ENCODE results near the gene OPN4. TPM values are rescaled to one million over a fixed set of nuclear protein-coding genes. Genes with fewer than 3 reads are reported as not detected.

The OPN4 gene
- total RNA-seq, 1 experiment from 2014 or later, result not detected

DNA sequence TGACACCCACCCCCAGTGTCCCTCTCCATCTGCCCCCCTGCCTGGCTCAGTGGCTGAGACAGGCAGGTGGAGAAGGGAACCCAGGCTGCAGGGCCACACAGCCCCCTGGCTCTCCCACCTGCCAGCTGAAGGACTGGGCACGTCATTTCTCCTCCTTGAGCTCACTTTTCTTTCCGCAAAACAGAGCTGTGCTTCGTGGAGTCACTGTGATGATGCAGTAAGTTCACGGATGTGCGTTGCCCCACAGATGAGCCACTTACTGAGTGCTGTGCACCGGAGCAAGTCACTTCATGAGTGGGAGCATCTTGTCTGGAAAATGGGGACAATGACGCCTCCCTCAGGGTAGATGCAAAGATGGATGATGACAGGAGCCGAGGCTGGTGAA lies 2.7 kb downstream of the OPN4 start:
- H3K36me3 ChIP-seq, result no peaks in the 10 kb centered on the region
- no peak overlapping the region for H3K4me3 ChIP-seq
- H3K9me3 ChIP-seq, result no peaks in the 10 kb centered on the region
- no peak for DNase-seq
- no peaks in the 10 kb centered on the region for H3K27me3 ChIP-seq

DNA sequence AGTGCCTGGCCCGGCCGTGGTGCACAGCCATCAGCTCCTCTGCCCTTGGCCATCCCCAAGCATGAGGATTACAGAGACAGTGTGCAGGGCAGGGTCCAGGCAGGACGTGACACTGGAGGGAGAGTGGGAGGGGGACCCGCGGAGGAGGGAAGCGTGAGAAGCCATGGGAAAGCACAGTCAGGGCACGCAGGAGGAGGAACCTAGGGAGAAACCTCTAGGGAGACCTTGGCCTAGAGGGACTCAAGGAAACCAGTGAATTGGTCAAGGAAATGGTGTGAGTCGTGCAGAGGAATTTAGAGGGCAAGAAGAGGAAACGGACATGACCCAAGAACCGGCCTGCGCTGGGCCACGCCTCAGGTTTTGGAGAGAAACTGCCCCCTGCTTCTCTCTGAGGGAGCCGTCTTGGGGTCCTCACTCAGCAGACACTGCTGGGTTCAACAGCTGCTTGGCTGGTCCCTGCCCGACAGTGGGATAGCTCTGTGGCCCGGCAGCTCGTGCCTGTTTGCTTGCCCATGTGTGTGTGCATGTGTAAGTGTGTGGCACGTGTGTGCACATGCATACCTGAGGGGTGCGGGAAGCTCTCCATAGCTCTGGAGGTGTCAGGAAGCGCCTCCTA lies 3.2 kb downstream of the OPN4 start:
- no peaks in the 10 kb centered on the region for H3K27me3 ChIP-seq
- H3K4me3 ChIP-seq, result no peak overlapping the region
- no peak for DNase-seq
- H3K9me3 ChIP-seq, result no peaks in the 10 kb centered on the region
- no peaks in the 10 kb centered on the region for H3K36me3 ChIP-seq

DNA sequence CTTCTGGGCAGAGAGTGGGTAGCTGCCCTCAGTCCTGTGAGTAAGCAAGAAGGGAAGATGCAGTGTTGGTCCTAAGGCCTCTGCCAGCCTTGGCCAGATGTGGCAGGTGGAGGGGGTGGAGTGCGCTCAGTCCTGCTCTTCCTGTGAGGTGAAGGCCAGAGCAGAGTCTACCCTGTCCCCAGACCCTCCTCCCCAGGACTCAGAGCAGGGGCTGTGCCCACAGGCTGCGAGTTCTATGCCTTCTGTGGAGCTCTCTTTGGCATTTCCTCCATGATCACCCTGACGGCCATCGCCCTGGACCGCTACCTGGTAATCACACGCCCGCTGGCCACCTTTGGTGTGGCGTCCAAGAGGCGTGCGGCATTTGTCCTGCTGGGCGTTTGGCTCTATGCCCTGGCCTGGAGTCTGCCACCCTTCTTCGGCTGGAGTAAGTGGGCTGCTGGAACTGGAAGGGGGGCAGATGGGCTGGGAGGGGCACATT lies 4.0 kb downstream of the OPN4 start:
- no peak for DNase-seq
- Histone ChIP-seq H3K36me3 (no peaks in the 10 kb centered on the region), H3K9me3 (no peaks in the 10 kb centered on the region), H3K4me3 (no peak overlapping the region), H3K27me3 (no peaks in the 10 kb centered on the region)

DNA sequence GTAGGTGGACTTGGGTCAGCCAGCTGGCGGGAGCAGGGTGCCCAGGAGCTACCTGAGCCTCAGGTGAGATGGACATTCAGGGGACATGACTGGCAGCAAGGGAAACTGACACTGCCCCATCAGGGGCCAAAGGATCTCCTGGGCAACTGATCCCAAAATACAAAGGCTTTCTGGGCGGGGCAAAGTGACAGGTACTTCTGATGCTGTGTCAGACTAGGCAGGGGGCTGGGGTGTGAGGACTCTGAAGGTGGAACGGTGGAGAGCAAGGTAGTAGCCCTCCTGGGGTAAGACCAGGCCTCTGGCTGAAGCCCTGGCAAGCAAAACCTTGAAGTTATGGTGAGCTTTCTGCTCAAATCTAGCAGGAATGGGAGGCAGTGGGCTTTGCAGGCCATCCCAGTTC lies 4.4 kb downstream of the OPN4 start:
- H3K27me3 ChIP-seq, result no peaks in the 10 kb centered on the region
- DNase-seq, result no peak
- no peak overlapping the region for H3K4me3 ChIP-seq
- H3K9me3 ChIP-seq, result no peaks in the 10 kb centered on the region
- no peaks in the 10 kb centered on the region for H3K36me3 ChIP-seq

DNA sequence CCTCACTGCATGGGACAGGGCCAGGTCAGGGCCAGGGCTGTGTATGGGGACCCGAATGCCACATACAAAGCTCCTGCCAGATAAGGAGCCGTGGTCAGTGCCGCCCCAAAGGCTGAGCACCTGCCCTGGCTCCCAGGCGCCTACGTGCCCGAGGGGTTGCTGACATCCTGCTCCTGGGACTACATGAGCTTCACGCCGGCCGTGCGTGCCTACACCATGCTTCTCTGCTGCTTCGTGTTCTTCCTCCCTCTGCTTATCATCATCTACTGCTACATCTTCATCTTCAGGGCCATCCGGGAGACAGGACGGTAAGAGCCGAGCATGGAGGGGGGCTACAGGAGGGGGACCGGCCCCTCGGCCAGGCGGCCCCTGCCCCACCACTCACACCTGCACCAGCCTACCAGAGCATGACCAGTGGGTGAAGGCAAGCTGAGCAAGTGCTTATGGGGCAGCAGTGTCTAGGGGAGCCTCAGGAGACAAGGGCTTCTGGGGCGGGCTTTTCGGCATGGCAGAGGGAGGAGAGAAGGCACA lies 4.9 kb downstream of the OPN4 start:
- H3K36me3 ChIP-seq, result no peaks in the 10 kb centered on the region

DNA sequence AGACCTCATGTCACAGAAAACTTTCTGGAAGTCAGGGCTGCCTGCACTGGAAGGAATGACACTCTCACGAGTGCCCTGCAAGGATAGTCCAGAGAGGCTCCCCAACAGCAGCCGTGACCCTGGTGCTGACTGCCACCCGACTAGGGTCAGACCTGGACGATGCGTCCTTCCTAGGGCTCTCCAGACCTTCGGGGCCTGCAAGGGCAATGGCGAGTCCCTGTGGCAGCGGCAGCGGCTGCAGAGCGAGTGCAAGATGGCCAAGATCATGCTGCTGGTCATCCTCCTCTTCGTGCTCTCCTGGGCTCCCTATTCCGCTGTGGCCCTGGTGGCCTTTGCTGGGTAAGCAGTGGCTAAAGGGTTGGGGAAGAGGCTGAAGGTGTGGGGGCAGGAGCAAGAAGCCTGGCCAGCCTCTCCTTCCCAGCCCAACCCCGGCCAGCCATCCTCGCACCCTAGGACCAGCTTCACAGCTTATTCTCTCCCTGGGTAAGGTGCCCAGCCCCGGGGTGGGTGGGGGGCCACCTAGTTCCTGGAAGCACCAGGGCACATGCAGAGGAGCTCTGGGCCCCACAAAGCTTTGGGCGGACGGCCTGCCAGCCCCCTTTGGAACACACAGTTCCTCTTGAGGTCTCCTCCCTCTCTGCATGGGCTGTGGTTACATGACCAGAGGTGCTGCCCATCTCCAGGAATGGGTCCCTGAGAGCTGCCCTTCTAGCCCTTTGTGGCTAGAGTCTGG lies 5.5 kb downstream of the OPN4 start:
- Histone ChIP-seq H3K27me3 (no peaks in the 10 kb centered on the region), H3K36me3 (no peaks in the 10 kb centered on the region), H3K9me3 (no peaks in the 10 kb centered on the region), H3K4me3 (no peak overlapping the region)
- no peak for DNase-seq

More for the DNA sequence above, 4.9 kb downstream of the OPN4 start:
- no peak for DNase-seq
- no peak overlapping the region for H3K4me3 ChIP-seq
- no peaks in the 10 kb centered on the region for H3K9me3 ChIP-seq
- no peaks in the 10 kb centered on the region for H3K27me3 ChIP-seq

DNA sequence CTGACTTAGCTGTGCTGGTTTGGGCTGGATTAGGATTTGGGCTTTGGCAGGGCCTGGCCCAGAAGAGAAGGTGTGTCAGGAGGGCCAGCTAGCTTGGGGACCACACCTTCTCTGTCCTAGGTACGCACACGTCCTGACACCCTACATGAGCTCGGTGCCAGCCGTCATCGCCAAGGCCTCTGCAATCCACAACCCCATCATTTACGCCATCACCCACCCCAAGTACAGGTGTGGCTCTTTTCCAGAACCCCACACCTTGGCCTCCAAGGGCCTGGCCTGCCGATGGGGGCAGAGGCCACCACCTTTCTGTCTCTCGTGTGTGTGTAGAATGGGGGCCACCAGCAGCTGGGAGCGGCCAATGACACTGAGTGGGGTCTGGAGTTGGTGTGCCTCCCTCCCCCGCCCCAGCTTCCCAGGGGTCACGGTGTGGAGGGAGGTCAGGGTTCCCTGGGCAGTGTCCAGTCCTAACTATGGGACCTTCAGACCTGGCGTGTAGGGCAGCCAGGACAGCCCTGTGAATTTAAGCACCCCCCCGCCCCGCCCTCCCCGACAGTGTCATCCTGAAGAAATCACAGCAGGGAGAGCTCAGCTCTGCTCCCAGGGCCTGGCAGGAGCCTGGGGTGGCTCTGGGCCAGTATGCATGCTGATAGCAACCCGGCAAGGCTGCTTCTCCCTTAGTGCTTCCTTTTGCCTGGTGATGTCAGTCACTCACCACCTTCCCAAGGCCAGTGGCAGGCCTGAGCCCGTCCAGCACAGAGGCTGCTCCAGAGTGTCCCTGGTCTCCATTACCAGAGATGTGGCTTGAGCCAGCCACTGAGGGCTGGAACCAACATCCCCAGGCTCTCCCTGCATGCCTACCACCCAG lies 7.0 kb downstream of the OPN4 start:
- no peaks in the 10 kb centered on the region for H3K27me3 ChIP-seq
- no peaks in the 10 kb centered on the region for H3K9me3 ChIP-seq
- no peak overlapping the region for H3K4me3 ChIP-seq
- no peaks in the 10 kb centered on the region for H3K36me3 ChIP-seq
- peak; percentile 82 for DNase-seq

DNA sequence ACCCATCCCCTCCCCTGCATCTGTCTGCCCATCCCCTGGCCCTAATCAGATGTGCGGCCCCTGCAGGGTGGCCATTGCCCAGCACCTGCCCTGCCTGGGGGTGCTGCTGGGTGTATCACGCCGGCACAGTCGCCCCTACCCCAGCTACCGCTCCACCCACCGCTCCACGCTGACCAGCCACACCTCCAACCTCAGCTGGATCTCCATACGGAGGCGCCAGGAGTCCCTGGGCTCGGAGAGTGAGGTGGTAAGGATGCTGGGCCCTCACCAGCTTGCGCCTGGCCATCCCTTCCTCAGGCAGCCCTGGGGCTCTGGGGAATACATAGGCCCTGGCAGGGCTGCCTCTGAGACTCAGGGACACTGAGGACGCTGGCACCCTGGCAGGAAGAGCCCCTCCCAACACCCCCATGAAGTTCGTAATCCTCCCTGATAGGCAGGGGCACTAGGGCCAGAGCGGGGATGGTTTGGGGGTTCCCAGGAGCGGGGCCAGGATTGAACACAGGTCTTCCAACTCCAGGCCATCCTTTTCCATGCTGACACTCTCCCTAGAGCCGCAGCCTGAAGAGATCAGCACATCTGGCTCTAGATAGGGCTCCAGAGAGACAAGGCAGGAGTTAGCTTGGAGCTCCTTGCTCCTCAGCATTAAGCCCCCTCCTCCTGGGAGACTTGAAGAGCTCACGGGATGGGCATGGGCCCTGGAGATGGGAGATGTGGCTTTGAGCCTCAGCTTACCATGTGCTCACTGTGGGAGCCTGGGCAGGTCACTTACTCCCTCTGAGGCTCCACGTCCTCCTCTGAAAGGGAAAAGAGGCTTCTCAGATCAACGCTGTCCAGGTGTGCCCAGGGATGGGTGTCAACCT lies 8.1 kb downstream of the OPN4 start:
- no peak for DNase-seq
- H3K27me3 ChIP-seq, result no peaks in the 10 kb centered on the region
- H3K36me3 ChIP-seq, result no peaks in the 10 kb centered on the region
- H3K4me3 ChIP-seq, result no peak overlapping the region
- no peaks in the 10 kb centered on the region for H3K9me3 ChIP-seq

DNA sequence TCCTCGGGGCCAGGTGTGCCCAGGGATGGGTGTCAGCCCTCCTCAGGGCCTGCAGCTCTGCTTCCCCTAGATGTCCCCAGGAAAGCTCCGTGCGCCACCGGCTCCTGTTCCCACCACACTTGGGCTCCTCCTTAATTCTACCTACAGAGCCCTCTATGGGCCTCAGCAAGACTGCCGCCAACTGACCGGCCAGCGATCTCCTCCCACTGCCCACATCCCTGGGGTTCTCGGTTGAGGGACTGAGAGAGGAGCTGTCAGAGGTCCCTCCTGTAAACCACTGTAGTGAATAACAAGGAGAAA lies 8.6 kb downstream of the OPN4 start:
- Histone ChIP-seq H3K27me3 (no peaks in the 10 kb centered on the region), H3K4me3 (no peak overlapping the region), H3K36me3 (no peaks in the 10 kb centered on the region), H3K9me3 (no peaks in the 10 kb centered on the region)
- no peak for DNase-seq

DNA sequence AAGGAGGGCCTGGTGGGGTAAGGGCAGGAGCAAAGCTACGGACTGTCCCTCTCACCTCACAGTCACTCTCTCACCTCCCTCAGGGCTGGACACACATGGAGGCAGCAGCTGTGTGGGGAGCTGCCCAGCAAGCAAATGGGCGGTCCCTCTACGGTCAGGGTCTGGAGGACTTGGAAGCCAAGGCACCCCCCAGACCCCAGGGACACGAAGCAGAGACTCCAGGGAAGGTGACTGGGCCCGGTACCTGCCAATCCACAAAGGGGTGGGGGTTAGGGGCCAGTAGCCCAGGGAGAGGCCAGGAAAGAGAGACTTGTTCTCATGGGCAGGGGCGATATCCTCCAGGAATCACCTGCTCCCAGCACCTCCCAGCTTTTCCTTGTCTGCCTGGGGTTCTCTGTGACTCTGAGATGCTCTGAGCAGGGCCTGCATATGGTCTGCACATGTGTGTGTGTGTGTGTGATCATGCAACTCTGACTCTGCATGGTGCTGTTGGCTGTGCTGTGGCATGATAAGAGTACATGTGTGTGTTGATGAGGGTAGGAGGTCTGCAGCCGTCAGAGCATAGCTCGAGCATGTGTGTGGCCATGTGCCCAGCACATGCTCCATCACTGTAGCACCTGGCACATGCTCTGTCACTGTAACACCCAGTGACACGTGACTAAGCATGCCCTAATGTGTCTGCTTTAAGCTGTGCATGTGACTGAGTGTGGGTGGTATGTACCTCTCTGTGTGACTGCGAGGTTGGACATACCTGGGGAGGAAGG lies 9.4 kb downstream of the OPN4 start:
- DNase-seq, result no peak

DNA sequence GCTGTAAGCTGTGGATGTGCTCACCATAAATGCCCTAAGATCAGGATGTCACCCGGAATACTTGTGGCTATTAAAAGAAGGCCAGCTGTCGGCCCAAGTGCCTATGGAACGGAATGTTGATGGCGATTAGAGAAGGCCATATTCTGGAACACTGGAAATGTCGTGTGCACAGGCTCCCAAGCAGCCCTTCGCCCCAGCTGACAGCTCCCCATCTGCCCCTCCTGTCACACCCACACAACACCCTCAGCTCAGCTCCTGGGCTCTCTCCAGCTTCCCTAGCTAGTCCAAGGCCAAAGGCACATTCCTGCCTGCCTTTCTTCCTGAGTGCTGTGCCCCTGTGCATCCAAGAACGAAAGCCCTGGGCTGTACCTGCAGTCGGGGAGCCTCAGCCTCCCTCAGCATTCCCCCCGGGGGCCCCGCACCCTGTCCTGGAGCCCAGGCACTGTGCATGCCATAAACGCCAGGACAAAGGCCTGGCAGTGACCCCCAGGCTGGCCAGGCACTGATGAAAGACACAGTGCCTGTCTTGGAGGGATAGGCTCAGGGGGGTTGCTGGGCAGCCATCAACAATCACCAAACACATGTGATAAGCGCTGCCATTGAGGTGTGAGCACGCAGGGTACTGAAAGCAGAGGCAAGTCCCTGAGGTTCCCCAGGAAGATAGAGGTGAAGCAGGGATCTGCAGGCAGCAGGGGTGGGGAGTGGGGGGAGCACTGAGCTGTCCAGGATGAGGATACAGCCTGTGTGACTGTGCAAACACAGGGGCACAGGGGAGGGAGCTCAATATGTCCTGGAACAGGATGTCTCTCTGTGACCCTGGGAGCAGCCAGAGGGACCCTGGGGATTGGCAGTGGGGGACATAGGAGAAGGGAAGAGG lies 10.2 kb downstream of the OPN4 start:
- no peak overlapping the region for H3K4me3 ChIP-seq
- H3K27me3 ChIP-seq, result no peaks in the 10 kb centered on the region
- no peaks in the 10 kb centered on the region for H3K36me3 ChIP-seq
- no peak for DNase-seq
- H3K9me3 ChIP-seq, result no peaks in the 10 kb centered on the region

More for the DNA sequence above, 9.4 kb downstream of the OPN4 start:
- Histone ChIP-seq H3K27me3 (no peaks in the 10 kb centered on the region), H3K9me3 (no peaks in the 10 kb centered on the region), H3K4me3 (no peak overlapping the region), H3K36me3 (no peaks in the 10 kb centered on the region)

DNA sequence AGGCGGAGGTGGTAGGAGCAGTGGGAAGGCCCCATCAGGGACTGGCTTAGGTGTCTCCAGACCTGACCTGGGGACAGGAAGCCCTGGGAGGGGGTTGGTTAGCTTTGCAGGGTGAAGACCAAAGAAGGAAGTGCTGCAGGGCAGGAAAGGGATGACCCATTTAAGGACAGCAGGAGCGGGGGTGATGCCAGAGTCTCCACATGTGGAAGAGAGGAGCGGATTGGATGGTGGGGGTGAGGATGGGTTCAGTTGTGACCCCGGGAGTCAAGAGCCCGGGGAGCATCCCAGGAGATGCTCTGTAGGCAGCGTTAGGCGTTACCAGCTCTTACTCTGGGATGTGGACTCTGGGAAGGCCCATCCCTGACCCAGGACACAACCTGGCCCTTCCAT lies 10.9 kb downstream of the OPN4 start:
- Histone ChIP-seq H3K4me3 (no peak overlapping the region), H3K36me3 (no peaks in the 10 kb centered on the region), H3K9me3 (no peaks in the 10 kb centered on the region), H3K27me3 (no peaks in the 10 kb centered on the region)
- no peak for DNase-seq

DNA sequence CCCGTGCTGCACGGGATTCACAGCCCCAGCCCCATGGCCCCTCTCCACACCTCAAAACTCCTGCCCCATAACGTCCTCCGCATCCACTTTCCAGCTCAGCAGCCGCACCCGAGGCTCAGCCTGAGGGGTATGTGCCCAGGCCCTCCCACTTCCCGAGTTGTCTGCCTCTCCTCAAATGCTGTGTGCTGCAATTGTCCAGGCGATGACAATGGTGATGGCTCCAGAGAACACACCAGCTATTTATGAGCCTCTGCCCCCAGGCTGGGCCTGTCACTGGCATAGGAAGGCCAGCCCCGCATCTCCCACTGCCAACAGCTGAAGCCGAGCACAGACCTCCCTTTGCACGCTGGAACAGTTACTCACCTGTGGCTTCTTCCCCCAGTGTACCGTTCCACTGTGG lies 11.5 kb downstream of the OPN4 start:
- H3K36me3 ChIP-seq, result no peaks in the 10 kb centered on the region
- no peaks in the 10 kb centered on the region for H3K9me3 ChIP-seq
- H3K27me3 ChIP-seq, result no peaks in the 10 kb centered on the region
- H3K4me3 ChIP-seq, result no peak overlapping the region
- DNase-seq, result no peak

DNA sequence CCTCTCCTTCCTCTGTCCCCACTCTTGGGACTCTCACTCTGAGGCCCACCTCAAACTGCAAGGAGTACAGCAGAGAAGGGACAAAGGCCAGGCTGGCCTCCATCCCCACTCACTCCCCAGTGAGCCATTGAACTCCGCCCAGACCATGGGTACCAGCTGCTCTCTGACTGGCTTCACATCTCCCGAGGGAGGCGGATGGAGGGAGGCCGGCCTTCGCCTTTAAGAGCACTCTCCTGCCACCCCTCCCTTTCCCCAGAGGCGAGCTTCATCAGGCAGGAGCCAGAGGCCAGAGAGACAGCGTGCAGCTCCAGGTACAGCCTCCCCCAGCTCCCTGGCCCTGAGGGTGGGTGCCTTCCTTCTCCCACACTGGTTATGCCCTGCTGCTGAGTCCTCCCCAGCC lies 12.2 kb downstream of the OPN4 start:
- Histone ChIP-seq H3K36me3 (no peaks in the 10 kb centered on the region), H3K9me3 (no peaks in the 10 kb centered on the region), H3K27me3 (no peaks in the 10 kb centered on the region), H3K4me3 (no peak overlapping the region)
- no peak for DNase-seq
